Smooth muscle cell of the brain vasculature (primary cell): ENCODE data around the gene DTX4.
"Not testable (repeated sequence)": the region's sequence is repeated elsewhere in the genome, so short reads cannot be mapped to it uniquely, and the experiment has no call there.

Source experiments
- DNase-seq: peaks from one replicate; pipeline ENCODE4 v3.0.0-alpha.2; 2012; ENCODE audit warnings: low read depth, low spot score

Gene DTX4

DNA sequence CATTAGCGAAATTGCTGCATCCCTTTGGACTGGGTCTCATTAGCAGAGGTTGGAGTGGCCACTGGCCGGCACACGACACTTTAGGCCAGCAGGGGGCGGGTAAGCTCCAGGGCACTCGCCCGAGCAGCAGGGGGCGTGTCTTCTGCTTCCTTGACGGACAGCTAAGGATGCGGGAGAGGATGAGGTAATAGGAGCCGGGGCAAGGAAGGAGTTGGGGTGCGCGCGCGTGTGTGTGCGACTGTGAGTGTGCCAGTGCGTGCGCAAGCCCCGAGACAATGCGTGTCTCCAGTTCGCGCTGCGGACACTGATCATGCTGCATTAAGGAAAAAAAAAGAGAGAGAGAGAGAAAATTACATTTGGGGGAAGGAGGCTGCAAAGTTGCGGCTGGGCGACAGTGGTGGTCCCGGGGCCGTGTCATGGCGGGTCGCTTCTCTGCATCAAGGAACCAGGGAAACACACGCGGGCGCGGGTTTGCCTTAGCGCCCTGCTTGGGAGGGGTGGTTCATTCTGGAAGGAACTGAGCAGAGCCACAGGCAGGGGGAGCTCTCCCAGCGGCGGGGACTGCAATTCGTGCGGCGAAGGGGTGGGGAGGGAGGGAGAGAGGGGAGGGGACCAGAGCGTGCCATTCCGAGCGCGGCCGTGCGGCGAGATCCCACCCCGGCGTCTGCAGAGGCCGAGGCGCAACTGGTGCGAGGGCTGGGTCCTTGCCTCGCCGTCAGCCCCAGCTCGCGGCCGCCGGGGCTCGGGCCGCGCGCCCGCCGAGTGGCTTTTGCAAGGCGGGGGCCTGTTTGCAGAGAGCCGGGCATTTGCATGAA lies at the start of gene DTX4:
Gene DTX4, plus strand, starts transcription at position 625 of the 815 bp plus-strand sequence. CDS start 464 bp downstream, outside the sequence.
- DNase-seq = peak; percentile 71

DNA sequence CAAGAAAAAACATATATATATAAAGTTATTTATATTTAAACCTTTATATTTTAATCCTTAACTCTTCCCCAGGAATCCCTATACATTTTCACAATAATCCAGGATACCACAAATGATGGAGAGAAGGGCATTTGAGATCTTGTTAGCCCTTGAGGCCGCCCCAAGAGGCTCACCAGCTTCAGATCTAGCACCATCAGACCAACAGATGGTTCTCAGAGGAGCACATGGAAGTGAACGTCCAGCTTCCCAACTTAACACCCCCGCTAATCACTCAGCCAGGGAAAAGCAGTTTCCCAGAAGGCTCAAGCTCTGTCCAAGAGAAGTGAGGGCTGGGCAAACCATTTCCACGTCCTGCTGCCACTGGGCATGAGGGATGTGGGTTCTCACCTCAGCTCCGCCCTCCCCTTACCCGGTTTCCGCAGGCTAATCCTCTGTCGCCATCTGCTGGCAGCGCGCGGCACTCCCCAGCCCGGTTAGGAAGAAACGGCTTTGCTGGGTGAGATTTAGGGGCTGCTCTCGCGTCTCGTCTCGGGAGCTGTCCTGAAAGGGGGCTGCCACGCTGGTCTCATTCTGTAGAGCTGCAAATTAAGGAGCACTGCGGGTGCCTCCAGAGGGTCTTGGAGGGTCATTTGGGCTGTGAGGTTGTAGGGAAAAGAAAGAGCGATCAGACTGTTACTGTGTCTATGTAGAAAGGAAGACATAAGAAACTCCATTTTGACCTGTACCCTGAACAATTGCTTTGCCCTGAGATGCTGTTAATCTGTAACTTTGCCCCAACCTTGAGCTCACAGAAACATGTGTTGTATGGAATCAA lies 36.1 kb upstream of the DTX4 start:
- DNase-seq = peak; percentile 62

DNA sequence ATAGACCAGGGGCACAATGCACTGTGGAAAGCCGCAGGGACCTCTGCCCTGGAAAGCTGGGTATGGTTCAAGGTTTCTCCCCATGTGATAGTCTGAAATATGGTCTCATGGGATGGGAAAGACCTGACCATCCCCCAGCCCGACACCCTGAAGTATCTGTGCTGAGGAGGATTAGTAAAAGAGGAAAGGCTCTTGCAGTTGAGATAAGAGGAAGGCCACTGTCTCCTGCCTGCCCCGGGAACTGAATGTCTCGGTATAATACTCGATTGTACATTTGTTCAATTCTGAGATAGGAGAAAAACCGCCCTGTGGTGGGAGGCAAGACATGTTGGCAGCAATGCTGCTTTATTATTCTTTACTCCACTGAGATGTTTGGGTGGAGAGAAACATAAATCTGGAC lies 35.4 kb upstream of the DTX4 start:
- not testable (repeated sequence) for DNase-seq

DNA sequence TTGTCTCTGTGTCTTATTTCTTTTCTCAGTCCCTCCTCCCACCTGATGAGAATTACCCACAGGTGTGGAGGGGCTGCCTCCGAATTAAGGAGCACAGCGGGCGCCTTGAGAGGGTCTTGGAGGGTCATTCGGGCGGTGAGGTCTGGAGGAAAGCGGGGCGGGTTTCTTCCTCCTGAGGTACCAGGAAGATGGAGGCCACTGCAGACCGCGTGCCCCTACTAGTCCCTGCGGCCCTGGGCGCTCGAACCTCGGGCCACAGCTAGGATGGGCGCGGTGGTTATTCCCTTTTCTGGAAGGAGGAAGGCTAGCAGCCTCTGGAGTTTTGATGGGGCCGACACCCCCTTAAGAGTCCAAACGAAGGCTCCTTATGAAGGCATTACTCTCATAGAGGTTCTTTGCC lies 34.7 kb upstream of the DTX4 start:
- DNase-seq = no peak

DNA sequence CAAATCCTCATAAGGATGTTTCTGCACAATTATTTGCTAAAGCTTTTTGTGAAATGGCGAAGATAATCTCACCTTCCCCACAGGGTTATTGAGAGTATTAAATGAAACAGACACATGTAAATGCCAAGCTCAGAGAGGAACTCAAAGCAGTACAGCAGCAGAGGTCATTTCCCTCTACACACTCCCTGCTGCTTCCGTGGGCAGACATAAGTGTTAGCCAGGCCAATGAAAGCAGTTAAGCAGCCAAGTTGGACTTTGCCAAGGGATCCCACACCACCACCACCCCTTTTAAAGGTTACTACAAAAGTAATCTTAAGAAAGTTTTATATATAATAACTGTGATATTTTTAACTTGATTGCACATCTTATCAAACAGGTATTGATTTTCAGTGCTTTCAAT lies 33.3 kb upstream of the DTX4 start:
- DNase-seq = no peak

DNA sequence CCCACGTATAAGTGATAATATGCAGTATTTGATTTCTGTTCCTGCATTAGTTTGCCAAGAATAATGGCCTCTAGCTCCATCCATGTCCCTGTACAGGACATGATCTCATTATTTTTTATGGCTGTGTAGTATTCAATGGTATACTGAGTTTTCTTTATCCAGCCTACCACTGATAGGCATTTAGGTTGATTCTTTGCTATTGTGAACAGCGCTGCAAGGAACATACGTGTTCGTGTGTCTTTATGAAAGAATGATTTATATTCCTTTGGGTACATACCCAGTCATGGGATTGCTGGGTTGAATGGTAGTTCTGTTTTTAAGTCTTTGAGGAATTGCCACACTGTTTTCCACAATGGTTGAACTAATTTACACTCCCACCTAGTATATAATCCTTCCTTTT lies 30.7 kb upstream of the DTX4 start:
- no peak for DNase-seq

DNA sequence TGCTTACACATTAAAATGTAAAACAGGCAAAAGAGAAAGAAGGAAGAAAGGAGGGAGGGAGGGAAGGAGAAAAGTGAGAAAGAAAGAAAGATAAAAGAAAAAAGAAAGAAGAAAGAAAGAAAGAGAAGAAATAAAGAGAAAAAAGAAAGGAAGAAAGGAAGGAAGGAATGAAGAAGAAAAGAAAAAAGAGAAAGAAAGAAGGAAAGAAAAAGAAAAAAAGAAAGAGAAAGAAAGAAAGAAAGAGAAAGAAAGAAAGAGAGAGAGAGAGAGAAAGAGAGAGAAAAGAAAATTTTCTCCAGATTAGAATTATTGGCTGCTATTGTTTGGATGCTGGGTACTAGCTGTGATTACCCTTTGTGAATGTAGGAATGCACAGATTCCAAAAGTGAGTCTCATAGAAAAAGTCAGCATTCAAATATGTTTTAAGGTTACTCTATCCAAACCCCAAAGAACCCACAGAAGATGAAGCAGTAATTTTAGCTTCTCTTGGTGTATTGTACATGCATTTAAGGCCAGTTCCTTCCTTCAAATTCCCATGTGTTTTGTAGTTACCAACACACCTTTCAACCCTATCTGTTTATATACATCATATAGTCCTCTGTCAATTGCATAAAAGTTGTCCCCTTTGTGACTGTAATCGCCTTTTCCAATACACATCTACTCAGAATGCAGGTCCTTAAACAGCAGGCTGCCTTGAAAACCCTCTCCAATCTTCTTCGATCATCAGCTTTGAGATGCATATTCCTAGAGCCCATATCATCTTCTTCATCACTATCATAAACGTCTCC lies 30.1 kb upstream of the DTX4 start:
- DNase-seq = no peak

DNA sequence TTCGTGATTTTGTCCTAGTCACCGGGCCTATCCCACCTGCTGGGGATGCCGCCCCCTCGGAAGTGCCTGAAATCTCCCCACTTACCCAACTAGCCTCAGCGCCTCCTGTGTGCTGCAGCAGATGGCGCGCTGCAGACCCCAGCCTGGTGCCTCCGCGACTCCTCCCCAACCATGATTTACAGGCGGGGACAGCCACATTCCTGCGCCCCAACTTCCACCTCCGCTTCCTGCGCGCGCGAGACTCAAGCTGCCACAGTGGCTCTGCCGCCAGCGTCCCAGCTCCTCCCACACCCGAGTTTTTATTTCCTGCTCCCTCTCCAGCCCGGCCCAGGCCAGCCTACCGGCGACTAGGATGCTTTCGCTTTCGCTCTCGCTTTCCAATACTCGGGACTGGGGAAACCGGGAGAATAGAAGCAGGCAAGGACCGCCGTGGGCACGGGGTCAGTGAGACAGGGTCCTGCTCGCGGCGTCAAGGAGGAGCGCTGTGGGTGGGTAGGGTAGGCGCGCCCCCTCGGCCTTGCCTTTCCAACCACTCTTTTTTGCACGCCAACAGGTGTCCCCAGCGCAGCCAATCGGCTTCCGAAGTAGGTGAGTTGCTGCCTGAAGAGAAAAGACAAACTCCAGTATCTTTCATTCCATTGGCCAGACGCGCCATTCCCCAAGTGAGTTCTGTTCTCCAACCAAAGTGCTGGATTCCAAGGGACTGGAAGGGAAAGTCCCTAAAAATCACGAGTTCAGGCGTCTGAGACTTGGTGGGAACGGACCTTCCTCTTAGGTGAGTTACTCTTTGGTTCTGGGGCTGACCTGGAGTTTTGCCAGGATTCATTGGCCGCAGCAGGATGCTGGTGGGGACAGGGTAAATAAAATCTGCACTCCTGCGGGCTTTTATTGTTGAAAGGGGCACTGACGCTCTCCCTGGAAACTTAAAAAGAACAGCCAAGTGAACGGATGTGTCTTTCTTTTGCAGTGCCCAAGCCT lies 29.1 kb upstream of the DTX4 start, which contains the start of gene FAM111A:
Gene FAM111A, plus strand, starts transcription at position 327 of the 978 bp plus-strand sequence. CDS start 6,017 bp downstream, outside the sequence.
- DNase-seq = peak; percentile 61

DNA sequence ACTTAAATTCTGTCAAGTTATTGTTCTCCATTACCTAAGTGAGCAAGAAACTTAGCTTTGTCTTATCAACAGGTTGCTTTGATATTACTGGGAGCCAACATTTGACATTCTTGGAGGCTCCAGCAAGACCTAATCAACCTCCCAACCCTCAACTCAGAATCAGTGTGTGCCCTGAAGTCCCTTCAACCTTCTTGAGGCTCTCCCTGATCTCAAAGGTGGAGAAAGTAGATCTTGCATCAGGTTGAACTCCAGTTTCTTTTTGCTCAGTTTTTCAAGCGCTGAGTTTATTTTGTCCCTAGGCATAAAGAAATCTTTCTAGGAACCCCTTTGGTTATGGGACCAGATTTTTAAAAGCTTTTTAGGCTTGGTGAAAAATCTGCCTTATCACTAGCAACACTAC lies 27.8 kb upstream of the DTX4 start:
- no peak for DNase-seq

DNA sequence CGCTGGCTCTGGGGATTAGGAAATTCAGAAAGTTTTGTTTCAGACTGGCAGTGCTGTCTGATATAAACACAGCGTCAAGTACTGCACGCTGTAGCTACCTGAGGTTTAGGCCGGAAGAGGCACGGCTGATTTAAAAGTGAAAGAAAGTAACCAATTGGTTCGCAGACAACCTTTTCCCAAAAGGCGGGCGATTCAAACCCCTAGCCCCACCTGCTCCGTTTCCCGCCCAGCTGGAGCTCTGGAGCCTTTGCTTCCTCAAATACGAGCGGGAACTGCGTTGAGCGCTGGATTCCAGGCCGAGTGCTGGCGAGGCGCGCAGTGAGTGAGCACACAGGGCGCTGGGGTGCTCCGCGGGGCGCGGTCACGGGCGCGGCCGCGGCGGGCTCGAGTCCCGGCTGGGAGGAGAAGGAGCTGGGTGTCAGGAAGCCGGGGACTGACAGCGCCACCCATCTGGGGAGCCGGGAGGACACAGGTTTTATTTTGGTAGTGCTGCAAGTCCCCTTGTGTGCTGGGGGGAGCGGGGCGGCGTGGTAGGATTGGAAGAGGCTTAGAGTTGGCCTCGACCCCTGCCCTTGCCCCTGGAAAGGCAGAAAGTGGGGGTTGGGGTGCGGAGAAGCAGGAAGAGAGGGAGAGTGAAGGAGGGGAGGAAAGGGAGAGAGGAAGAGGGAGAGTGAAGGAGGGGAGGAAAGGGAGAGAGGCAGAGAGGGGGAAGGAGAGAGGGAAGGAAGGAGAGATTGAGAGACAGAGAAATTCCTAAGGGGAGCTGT lies 27.2 kb upstream of the DTX4 start:
- DNase-seq = peak; percentile 57

DNA sequence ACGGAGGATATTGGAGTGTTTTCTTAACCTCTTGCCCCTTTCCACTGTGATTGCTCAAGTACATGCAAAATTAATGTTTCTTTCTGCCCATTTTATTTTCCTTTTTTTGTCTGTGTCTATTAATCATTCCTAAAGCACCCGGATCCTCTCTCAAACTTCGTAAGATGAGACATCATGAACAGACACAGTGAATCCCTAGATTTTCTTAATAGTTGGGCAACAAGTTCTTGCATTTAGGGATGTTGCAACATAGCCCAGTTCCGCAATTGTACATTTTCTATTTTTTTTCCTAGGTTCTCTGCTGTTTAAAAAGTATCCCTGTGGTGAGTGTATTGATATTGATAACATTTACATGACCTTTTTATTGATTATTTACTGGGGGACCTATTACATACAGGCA lies 26.4 kb upstream of the DTX4 start:
- no peak for DNase-seq

DNA sequence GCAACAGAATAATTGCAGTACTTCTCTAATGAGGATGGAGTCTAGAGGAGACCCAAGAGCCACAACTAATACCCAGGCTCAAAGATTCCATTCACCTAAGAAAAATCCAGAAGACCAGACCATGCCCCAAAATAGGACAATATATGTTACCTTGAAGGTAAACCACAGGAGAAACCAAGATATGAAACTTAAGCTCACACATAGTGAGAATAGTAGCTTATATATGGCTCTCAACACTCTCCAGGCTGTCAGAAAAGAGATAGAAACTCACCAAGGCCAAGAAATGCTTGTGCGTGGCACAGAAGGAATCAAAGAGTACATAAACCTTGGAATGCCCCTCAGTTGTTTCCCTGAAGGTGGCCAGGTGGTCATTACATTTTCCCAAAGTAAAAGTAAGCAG lies 20.2 kb upstream of the DTX4 start:
- no peak for DNase-seq

DNA sequence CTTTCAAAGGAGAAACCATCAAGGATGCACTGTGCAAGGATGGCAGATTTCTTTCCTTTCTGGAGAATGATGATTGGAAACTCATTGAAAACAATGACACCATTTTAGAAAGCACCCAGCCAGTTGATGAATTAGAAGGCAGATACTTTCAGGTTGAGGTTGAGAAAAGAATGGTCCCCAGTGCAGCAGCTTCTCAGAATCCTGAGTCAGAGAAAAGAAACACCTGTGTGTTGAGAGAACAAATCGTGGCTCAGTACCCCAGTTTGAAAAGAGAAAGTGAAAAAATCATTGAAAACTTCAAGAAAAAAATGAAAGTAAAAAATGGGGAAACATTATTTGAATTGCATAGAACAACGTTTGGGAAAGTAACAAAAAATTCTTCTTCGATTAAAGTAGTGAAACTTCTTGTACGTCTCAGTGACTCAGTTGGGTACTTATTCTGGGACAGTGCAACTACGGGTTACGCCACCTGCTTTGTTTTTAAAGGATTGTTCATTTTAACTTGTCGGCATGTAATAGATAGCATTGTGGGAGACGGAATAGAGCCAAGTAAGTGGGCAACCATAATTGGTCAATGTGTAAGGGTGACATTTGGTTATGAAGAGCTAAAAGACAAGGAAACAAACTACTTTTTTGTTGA lies 19.5 kb upstream of the DTX4 start:
- no peak for DNase-seq

DNA sequence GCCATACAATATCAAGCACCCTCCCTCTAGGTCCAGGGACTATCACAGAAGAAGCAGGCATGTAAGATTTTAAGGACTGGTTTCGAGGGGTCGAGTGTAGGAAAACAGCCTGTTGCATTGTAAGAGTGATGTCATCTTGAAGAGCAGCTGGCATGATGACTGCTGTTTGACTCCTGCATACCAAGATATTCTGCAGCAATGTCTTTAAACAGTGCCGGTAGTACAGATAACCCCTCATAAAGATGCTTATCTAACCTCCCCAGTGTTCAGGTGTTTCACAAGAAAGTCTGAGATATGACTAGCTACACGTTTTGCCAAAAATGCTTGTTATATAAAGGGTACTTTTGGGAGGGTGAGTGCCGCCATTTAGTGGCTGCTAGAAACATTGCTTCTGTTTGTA lies 17.3 kb upstream of the DTX4 start:
- DNase-seq = no peak

DNA sequence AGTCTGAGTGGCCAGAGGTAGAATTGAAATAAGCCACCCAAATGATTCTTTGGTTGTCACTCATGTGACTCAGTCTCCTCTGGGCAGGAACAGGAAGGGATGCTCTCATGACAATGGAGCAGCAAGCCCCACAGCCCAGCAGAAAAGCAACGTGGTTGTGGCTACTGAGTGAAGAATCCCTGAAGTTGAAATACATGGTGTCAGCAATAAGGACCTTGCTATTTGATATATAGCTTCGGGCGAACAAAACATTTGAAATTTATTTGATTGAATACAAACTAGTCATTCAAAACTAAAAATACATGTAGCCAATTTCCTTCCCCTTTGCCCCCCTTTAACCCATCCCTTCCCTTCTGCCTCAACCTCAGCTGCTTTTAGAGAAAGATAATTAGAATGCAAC lies 14.5 kb upstream of the DTX4 start:
- DNase-seq = no peak

DNA sequence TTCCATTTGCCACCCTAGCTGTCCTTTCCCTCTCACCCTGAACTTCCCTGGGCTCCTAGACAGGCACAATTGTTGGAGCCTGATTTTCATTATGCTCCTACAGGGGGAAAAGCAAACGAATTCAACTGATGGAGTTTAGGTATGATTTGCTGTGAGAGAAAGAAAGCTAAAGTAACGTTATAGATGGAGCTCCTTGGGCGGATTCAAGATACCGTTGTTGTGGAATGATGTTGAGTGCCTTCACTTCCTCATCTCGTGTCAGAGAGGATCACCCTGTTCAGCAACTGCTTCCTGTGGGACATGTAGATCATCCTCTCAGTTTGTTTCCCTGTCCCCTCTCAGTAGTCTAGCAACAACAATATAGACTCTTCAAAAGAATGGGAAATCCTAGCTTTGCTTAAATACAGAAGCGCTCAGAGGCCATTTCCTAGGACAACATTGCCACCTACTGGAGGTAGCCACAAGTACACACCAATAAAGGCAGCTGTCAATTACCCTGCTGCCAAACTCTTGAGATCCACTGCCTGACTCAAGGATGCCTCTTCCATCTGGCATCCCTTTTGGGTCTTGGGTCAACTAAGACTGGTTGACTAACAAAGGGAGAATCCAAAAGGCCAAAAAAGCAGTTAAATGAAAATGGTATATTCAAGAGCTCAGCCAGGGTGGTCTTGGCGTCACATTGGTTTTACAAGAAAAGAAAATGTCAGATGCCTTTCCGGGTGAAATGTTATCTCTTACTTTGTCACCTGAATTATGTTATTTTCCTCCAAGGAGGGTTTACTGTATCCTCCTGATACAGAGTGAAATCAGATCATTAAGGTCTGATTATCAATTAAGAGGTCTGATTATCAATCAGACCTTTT lies 13.5 kb upstream of the DTX4 start:
- DNase-seq = peak; percentile 47

DNA sequence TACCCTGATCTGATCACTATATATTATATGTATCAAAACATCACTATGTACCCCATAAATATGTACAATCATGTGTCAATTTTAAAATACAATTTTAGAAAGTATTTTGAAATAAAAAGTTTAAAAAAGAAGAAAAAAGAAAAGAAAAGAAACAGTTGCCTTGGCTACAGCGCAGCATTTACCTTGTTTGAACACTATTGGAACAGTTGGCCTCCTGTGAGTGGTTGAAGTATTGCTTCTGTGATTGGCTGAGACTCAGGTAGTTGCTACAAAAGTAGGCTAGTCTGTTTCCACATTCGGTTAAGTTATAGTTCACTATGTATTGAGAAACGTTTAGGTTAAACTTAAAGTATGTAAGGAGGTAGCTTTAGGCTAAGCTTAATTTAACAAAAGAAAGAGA lies 7.9 kb upstream of the DTX4 start:
- no peak for DNase-seq

DNA sequence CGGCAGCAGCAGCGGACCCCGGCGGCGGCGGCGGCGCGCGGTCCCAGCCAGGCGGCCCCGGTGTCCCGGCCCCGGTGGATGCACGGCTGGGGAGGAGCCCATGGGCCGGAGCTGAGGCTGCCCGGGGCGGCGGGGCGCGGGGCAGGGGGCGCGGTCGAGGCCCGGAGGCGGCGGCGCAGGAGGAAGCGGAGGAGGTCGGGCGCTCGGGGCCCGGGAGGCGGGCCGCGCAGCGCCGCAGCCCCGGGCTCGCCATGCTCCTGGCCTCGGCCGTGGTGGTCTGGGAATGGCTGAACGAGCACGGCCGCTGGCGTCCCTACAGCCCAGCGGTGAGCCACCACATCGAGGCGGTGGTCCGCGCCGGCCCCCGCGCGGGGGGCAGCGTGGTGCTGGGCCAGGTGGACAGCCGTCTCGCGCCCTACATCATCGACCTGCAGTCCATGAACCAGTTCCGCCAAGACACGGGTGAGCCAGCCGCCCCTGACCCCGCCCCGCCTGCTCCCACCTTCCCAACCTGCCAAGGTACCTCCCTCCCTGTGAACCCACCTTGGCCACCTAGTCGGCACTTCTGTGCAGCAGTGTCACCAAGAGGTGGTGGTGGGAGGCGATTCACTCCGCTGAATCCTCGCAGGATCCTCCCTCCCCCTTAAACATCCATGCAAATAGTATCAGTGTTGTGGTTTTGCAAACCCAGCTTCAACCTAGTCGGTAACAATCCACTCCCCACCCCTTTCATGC lies 580 bp downstream of the DTX4 start:
- DNase-seq = no peak
